GM12865 (cell line): ENCODE measurements around the gene FANCL.
"Not testable (repeated sequence)": the region's sequence is repeated elsewhere in the genome, so short reads cannot be mapped to it uniquely, and the experiment has no call there.

Experiments used
- DNase-seq: peaks from one replicate; pipeline ENCODE4 v3.0.0; 2010; ENCODE audit warnings: low read depth
- H3K4me3 ChIP-seq: 2 replicates; pipeline ENCODE4 v1.5.1; 2011; ENCODE audit warnings: mild to moderate bottlenecking, low read depth, low read length, control low read depth
- CTCF ChIP-seq: IDR thresholded peaks from 2 replicates; pipeline ENCODE4 v1.5.1; 2011; ENCODE audit warnings: low read length, control low read depth, low read depth, inconsistent platforms; ENCODE audit not compliant: insufficient read depth; ENCODE audit errors: missing control alignments

Gene FANCL

GRCh38 chr2:58182527-58182926 lies 58.6 kb downstream of the FANCL start:
- no peak for TF ChIP-seq CTCF
- no peak for DNase-seq
- no peak overlapping the region for H3K4me3 ChIP-seq

GRCh38 chr2:58180635-58181034 lies 60.5 kb downstream of the FANCL start:
- no peak for DNase-seq
- no peak for TF ChIP-seq CTCF
- H3K4me3 ChIP-seq = no peak overlapping the region

GRCh38 chr2:58180175-58180574 lies 61.0 kb downstream of the FANCL start:
- not testable (repeated sequence) for H3K4me3 ChIP-seq, DNase-seq

- DNase-seq, H3K4me3 ChIP-seq: not testable (repeated sequence)
Observed at GRCh38 chr2:58177187-58177586, 63.9 kb downstream of the FANCL start.

GRCh38 chr2:58171831-58172230 lies 69.3 kb downstream of the FANCL start:
- not testable (repeated sequence) for H3K4me3 ChIP-seq, DNase-seq

- H3K4me3 ChIP-seq, DNase-seq: not testable (repeated sequence)
Observed at GRCh38 chr2:58170334-58170933, 70.7 kb downstream of the FANCL start.

GRCh38 chr2:58169845-58170244 lies 71.3 kb downstream of the FANCL start:
- DNase-seq, H3K4me3 ChIP-seq: not testable (repeated sequence)

- not testable (repeated sequence) for DNase-seq, H3K4me3 ChIP-seq
Observed at GRCh38 chr2:58168130-58168529, 73.0 kb downstream of the FANCL start.

- DNase-seq = no peak
- no peak for TF ChIP-seq CTCF
- H3K4me3 ChIP-seq = no peak overlapping the region
Observed at GRCh38 chr2:58163913-58164312, 77.2 kb downstream of the FANCL start.

- no peak for TF ChIP-seq CTCF
- H3K4me3 ChIP-seq = no peak overlapping the region
- DNase-seq = no peak
Observed at GRCh38 chr2:58158481-58158880, 82.6 kb downstream of the FANCL start.

GRCh38 chr2:58157754-58158153 lies 83.4 kb downstream of the FANCL start:
- no peak for DNase-seq
- no peak for TF ChIP-seq CTCF
- H3K4me3 ChIP-seq = no peak overlapping the region
